Thyroid gland (tissue), 4 donors: ENCODE data around the gene CASP3.

Experiments
- POLR2A ChIP-seq, 2 donors: fragments of 450-650 bp; IDR thresholded peaks; one replicate each; pipeline ENCODE4 v1.6.1; 2017; ENCODE audit warnings: antibody characterized with exemption in 2 of 2, mild to moderate bottlenecking in 2 of 2, moderate library complexity in 1 of 2
- TF ChIP-seq, protein P1 (sequence below), 6 experiments: fragments of 200-600 bp in 3 of 6; fragments of 450-650 bp in 3 of 6; sonication (generic) in 3 of 6; IDR thresholded peaks; one replicate each; pipeline ENCODE4 v1.5.1; 2016 to 2019; ENCODE audit warnings: antibody characterized with exemption in 6 of 6, mild to moderate bottlenecking in 2 of 6, inconsistent platforms in 1 of 6, moderate library complexity in 1 of 6

DNA sequence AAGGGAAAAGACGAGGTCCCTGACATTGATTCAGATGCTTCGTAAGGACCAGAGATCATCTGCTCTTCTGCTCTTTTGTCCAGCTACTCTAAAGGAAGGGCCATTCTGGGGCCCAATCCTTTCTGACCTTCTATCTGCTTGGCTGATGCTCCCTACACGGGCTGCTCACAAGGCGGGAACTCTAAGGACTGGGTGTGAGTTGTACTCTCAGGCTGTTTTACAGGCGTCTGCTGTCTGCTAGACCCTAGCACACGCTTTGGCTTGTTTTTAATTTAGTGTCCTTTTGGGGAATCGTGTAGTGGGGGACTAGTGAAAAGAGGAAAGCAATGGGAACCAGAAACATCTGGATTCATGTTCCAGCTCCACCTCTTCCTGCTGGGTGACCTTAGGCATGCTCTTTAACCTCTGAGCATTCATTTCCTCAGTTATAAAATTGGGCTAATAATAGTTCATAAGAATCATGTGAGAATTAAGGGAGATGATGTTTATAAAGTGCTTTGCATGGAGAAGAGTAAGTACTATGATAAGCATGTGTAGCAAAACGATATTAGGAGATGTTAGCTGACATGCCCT lies 53.1 kb downstream of the CASP3 start:
- no peak for TF ChIP-seq POLR2A (IDR thresholded peaks at IDR 0.05)
- TF ChIP-seq, protein P1, sequence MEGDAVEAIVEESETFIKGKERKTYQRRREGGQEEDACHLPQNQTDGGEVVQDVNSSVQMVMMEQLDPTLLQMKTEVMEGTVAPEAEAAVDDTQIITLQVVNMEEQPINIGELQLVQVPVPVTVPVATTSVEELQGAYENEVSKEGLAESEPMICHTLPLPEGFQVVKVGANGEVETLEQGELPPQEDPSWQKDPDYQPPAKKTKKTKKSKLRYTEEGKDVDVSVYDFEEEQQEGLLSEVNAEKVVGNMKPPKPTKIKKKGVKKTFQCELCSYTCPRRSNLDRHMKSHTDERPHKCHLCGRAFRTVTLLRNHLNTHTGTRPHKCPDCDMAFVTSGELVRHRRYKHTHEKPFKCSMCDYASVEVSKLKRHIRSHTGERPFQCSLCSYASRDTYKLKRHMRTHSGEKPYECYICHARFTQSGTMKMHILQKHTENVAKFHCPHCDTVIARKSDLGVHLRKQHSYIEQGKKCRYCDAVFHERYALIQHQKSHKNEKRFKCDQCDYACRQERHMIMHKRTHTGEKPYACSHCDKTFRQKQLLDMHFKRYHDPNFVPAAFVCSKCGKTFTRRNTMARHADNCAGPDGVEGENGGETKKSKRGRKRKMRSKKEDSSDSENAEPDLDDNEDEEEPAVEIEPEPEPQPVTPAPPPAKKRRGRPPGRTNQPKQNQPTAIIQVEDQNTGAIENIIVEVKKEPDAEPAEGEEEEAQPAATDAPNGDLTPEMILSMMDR (IDR thresholded peaks at IDR 0.05): no peak
